ENCODE data around the gene GAL.

DNA sequence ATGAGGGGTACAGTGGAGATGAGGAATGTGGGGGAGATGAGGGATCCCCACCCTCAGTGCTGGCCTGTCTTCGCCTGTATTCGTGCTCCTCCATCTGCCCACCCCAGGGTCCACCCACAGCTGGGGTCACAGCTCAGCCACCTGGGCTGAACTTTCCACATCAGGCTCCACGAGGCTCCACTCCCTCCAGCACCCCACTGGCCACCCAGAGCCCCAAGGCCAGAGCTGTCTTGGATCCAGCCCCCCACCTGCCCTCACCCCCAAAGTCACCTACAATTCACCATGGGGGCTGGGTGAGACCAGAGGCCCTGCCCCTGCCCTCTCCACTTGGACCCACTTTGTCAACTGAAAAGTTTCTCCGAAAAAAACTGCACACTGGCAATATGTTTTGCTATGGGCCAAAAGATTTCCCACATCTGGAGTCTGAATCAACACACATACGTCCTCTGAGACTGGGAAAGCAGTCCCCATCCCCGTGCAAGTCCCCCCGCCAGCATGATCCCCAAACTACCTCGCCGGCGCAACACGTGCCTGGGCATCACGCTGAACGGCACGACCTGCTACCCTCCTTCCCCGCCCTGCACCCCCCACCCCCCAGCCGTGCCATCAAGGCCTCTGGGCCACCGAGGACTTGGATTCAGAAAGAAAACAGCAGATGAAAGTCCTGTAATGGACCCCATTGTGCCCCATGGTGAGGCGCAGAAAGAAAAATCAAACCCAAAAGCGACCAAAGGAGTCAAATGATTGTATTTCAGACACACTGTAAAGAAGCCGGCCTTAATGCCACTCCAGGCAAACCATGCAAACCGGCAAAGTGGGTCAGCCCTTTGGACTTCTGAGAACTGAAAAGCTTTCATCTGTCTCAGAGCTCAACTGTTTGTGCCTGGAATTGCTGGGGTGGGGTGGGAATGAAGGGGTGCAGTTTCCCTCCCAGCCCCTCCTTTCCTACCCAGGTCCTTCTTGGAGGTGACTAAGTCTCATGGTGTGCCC, 16.5 kb upstream of the GAL start:
- TF ChIP-seq, protein P1, sequence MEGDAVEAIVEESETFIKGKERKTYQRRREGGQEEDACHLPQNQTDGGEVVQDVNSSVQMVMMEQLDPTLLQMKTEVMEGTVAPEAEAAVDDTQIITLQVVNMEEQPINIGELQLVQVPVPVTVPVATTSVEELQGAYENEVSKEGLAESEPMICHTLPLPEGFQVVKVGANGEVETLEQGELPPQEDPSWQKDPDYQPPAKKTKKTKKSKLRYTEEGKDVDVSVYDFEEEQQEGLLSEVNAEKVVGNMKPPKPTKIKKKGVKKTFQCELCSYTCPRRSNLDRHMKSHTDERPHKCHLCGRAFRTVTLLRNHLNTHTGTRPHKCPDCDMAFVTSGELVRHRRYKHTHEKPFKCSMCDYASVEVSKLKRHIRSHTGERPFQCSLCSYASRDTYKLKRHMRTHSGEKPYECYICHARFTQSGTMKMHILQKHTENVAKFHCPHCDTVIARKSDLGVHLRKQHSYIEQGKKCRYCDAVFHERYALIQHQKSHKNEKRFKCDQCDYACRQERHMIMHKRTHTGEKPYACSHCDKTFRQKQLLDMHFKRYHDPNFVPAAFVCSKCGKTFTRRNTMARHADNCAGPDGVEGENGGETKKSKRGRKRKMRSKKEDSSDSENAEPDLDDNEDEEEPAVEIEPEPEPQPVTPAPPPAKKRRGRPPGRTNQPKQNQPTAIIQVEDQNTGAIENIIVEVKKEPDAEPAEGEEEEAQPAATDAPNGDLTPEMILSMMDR (IDR thresholded peaks at IDR 0.05; ENCODE audit: insufficient read depth, low read length) = no peak
- no peak for TF ChIP-seq GABPA (IDR thresholded peaks at IDR 0.05; ENCODE audit: low read depth)

Data from HL-60 (cell line).